ENCODE results near the gene APBB1IP. TPM values are rescaled to one million over a fixed set of nuclear protein-coding genes. Genes with fewer than 3 reads are reported as not detected.

APBB1IP gene
- polyA plus RNA-seq, 2 of the 4 experiments (the other 2 are of a cell fraction), result 0.96 to 9.2 TPM

DNA sequence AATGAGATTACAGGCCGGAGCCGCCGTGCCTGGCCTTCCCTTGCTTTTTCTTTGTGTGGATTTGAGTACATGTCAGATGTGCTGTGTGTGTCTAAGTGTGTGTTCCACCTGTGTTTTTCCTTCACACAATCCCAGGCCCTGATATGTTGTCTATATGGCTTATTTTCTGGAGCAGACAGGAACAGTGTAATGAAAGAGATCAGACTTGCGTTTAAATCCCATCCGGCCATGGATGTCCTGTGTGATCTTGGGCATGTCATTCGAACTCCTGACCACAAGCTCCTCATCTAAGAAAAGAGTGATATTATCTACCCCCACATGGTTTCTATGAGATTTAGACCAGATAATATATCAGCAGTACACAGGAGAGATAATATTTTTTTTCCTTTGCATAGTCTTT is 37.2 kb downstream of the APBB1IP start (continued):
- no peak for TF ChIP-seq JUNB (IDR thresholded peaks at IDR 0.05)
- no peak for TF ChIP-seq CHD2 (IDR thresholded peaks at IDR 0.05; ENCODE audit: low read length, partially characterized antibody)

- TF ChIP-seq SREBF2 (IDR thresholded peaks at IDR 0.05), result no peak
- TF ChIP-seq, protein P1, sequence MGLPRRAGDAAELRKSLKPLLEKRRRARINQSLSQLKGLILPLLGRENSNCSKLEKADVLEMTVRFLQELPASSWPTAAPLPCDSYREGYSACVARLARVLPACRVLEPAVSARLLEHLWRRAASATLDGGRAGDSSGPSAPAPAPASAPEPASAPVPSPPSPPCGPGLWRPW (IDR thresholded peaks at IDR 0.05), result no peak
- no peak for TF ChIP-seq HOXB13 (CRISPR knock-in tag; IDR thresholded peaks at IDR 0.05; ENCODE audit: low read depth)
- TF ChIP-seq, protein P2, sequence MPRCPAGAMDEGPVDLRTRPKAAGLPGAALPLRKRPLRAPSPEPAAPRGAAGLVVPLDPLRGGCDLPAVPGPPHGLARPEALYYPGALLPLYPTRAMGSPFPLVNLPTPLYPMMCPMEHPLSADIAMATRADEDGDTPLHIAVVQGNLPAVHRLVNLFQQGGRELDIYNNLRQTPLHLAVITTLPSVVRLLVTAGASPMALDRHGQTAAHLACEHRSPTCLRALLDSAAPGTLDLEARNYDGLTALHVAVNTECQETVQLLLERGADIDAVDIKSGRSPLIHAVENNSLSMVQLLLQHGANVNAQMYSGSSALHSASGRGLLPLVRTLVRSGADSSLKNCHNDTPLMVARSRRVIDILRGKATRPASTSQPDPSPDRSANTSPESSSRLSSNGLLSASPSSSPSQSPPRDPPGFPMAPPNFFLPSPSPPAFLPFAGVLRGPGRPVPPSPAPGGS (IDR thresholded peaks at IDR 0.05), result no peak
- TF ChIP-seq ZSCAN20 (CRISPR knock-in tag; IDR thresholded peaks at IDR 0.05), result no peak
- TF ChIP-seq, protein P3, sequence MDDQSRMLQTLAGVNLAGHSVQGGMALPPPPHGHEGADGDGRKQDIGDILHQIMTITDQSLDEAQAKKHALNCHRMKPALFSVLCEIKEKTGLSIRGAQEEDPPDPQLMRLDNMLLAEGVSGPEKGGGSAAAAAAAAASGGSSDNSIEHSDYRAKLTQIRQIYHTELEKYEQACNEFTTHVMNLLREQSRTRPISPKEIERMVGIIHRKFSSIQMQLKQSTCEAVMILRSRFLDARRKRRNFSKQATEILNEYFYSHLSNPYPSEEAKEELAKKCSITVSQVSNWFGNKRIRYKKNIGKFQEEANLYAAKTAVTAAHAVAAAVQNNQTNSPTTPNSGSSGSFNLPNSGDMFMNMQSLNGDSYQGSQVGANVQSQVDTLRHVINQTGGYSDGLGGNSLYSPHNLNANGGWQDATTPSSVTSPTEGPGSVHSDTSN (IDR thresholded peaks at IDR 0.05), result no peak
- no peak for TF ChIP-seq SMC3 (IDR thresholded peaks at IDR 0.05)
- no peak for TF ChIP-seq RAD21 (conservative IDR thresholded peaks at IDR 0.05 in 1 of 2, IDR thresholded peaks at IDR 0.05 in 1 of 2)
- no peak for TF ChIP-seq USF2 (IDR thresholded peaks at IDR 0.05)
Measured at GRCh38 chr10:26477501-26477900, 39.4 kb downstream of the APBB1IP start.

DNA sequence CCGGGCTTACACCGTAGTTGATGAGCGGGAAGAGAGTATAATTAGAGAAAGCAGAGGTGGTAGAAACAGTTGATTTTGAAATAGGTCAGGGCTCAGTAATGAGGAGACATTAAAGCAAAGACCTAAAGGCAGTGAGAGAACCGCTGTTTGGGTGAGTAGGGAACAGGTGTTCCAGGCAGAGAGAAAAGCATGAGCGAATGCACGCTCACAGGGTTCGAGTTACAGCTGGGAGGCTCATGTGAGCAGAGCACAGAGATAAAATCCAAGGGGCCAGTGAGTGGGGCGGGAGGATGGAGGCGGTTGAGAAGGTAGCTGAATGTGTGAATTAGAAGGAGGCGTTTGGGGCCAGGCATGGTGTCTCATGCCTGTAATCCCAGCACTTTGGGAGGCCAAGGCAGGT is 39.9 kb downstream of the APBB1IP start:
- FAIRE-seq (no peak), DNase-seq (ENCODE audit: low read depth in 1 of 2, low spot score in 1 of 2) (no peak), ATAC-seq (no peak)
- peak overlapping the region in 1 of 2 experiments; percentile 61; a peak in 3 of 6 replicates for H3K27ac ChIP-seq
- CTCF ChIA-PET, result no interaction called here
- H3K4me2 ChIP-seq, result no peak overlapping the region
- no peak for TF ChIP-seq POLR2AphosphoS2 (conservative IDR thresholded peaks at IDR 0.05; ENCODE audit: low read length)
- TF ChIP-seq, protein P4, sequence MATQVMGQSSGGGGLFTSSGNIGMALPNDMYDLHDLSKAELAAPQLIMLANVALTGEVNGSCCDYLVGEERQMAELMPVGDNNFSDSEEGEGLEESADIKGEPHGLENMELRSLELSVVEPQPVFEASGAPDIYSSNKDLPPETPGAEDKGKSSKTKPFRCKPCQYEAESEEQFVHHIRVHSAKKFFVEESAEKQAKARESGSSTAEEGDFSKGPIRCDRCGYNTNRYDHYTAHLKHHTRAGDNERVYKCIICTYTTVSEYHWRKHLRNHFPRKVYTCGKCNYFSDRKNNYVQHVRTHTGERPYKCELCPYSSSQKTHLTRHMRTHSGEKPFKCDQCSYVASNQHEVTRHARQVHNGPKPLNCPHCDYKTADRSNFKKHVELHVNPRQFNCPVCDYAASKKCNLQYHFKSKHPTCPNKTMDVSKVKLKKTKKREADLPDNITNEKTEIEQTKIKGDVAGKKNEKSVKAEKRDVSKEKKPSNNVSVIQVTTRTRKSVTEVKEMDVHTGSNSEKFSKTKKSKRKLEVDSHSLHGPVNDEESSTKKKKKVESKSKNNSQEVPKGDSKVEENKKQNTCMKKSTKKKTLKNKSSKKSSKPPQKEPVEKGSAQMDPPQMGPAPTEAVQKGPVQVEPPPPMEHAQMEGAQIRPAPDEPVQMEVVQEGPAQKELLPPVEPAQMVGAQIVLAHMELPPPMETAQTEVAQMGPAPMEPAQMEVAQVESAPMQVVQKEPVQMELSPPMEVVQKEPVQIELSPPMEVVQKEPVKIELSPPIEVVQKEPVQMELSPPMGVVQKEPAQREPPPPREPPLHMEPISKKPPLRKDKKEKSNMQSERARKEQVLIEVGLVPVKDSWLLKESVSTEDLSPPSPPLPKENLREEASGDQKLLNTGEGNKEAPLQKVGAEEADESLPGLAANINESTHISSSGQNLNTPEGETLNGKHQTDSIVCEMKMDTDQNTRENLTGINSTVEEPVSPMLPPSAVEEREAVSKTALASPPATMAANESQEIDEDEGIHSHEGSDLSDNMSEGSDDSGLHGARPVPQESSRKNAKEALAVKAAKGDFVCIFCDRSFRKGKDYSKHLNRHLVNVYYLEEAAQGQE (IDR thresholded peaks at IDR 0.05), result no peak
- TF ChIP-seq ZNF302 (CRISPR knock-in tag; IDR thresholded peaks at IDR 0.05), result no peak
- TF ChIP-seq, protein P5, sequence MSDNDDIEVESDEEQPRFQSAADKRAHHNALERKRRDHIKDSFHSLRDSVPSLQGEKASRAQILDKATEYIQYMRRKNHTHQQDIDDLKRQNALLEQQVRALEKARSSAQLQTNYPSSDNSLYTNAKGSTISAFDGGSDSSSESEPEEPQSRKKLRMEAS (IDR thresholded peaks at IDR 0.05), result no peak
- TF ChIP-seq JUNB (IDR thresholded peaks at IDR 0.05), result no peak
- no peak for TF ChIP-seq CEBPB (IDR thresholded peaks at IDR 0.05)
- TF ChIP-seq, protein P6, sequence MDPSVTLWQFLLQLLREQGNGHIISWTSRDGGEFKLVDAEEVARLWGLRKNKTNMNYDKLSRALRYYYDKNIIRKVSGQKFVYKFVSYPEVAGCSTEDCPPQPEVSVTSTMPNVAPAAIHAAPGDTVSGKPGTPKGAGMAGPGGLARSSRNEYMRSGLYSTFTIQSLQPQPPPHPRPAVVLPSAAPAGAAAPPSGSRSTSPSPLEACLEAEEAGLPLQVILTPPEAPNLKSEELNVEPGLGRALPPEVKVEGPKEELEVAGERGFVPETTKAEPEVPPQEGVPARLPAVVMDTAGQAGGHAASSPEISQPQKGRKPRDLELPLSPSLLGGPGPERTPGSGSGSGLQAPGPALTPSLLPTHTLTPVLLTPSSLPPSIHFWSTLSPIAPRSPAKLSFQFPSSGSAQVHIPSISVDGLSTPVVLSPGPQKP (IDR thresholded peaks at IDR 0.05; ENCODE audit: low read depth, low read length), result no peak
- no peak for TF ChIP-seq TP53 (CRISPR knock-in tag; IDR thresholded peaks at IDR 0.05)
- no peak overlapping the region for H3K4me3 ChIP-seq
- H3K4me1 ChIP-seq, result peaks cover 16% of the 10 kb centered on the region
- POLR2A ChIA-PET, result no interaction called here
- WGBS (ENCODE audit: missing lambda C conversion rate), result 87% methylated on average over 10 of the region's 10 CpGs
- no peaks in the 10 kb centered on the region for H3K9me3 ChIP-seq

More at GRCh38 chr10:26477501-26477900, 39.4 kb downstream of the APBB1IP start:
- Histone ChIP-seq H3K27ac (peak overlapping the region in 1 of 2 experiments; percentile 61; a peak in 2 of 6 replicates), H3K9me3 (no peaks in the 10 kb centered on the region), H3K4me3 (no peak overlapping the region), H3K4me2 (no peak overlapping the region), H3K4me1 (peaks cover 10% of the 10 kb centered on the region)
- ChIA-PET CTCF (no interaction called here), POLR2A (no interaction called here)
- DNase-seq (ENCODE audit: low read depth in 1 of 2, low spot score in 1 of 2) (no peak), FAIRE-seq (no peak), ATAC-seq (no peak)
- 93% methylated on average over 4 of the region's 4 CpGs for WGBS (ENCODE audit: missing lambda C conversion rate)

Measured in A549 (cell line).